Rectal smooth muscle tissue (tissue), 1 donor: ENCODE measurements around the gene FAR2.
"Not testable (repeated sequence)": the region's sequence is repeated elsewhere in the genome, so short reads cannot be mapped to it uniquely, and the experiment has no call there.

Source experiments
- H3K27ac ChIP-seq: one replicate; pipeline ENCODE4 v1.7.0; 2013; ENCODE audit warnings: low read depth, low read length, inconsistent platforms
- H3K27me3 ChIP-seq: one replicate; pipeline ENCODE4 v1.7.0; 2013; ENCODE audit warnings: low read length; ENCODE audit not compliant: control insufficient read depth, insufficient read depth
- H3K36me3 ChIP-seq: one replicate; pipeline ENCODE4 v1.7.0; 2013; ENCODE audit warnings: low read length; ENCODE audit not compliant: control insufficient read depth, insufficient read depth
- H3K4me1 ChIP-seq: one replicate; pipeline ENCODE4 v1.7.0; 2013; ENCODE audit warnings: low read length; ENCODE audit not compliant: control insufficient read depth, insufficient read depth
- H3K4me3 ChIP-seq: one replicate; pipeline ENCODE4 v1.7.0; 2013; ENCODE audit warnings: low read length
- H3K9ac ChIP-seq: one replicate; pipeline ENCODE4 v1.7.0; 2013; ENCODE audit warnings: low read length

Gene FAR2

GRCh38 chr12:29158115-29158763, 9.2 kb downstream of the FAR2 start:
- no peak overlapping the region for H3K9ac ChIP-seq
- H3K27ac ChIP-seq: no peak overlapping the region
- H3K4me3 ChIP-seq: no peak overlapping the region
- H3K4me1 ChIP-seq: no peaks in the 10 kb centered on the region
- no peaks in the 10 kb centered on the region for H3K27me3 ChIP-seq
- H3K36me3 ChIP-seq: no peaks in the 10 kb centered on the region

- no peaks in the 10 kb centered on the region for H3K36me3 ChIP-seq
- no peak overlapping the region for H3K4me3 ChIP-seq
- no peaks in the 10 kb centered on the region for H3K27me3 ChIP-seq
- no peak overlapping the region for H3K9ac ChIP-seq
- H3K27ac ChIP-seq: no peak overlapping the region
- peaks cover 11% of the 10 kb centered on the region for H3K4me1 ChIP-seq
These were observed 10.6 kb downstream of the FAR2 start for GRCh38 chr12:29159661-29160060.

GRCh38 chr12:29160230-29160629, 11.2 kb downstream of the FAR2 start:
- Histone ChIP-seq H3K9ac (no peak overlapping the region), H3K27ac (no peak overlapping the region), H3K4me1 (peaks cover 13% of the 10 kb centered on the region), H3K4me3 (no peak overlapping the region), H3K27me3 (no peaks in the 10 kb centered on the region), H3K36me3 (no peaks in the 10 kb centered on the region)

- H3K4me3 ChIP-seq: no peak overlapping the region
These were observed 14.1 kb downstream of the FAR2 start for GRCh38 chr12:29163146-29163545.

DNA sequence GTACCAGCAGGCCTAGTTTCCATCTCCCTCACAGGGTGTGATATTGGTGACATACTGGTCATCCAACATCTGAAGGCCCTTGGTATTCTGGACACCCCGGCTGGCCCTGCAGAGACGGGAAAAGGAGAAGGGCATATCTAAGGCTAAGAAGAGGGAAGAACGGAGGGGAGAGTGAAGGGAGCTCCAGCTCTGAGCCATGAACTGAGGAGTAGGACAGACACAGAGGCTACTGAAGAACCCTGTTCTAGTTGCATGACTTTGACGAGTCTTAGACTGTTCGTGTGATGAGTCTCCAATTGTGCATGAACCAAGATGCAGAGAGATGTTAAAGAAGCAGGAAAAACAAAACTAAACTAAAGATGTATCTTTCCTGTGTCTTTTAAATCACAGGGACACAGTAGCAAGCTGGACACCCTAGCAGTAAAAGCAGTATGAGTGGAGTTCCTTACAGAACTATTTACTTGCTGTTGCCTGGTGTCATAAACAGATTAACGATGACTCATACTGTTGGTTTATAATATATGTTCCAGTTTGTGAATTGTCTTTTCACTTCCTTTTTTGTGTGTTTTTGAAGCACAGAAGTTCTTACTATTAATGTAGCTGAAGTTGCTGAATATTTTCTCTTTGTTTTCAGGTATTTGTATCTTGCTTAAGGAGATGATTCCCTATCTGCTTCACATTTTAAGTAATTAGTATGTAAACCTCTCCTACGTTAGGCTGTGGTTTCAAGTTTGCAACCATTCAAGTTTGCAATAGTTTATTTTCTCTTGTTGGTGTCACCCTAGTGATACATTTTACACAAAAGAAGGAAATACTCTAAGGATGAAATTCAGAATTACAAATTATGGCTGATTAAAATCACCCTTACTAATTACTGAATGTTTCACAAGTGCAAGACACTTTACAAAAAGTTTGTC, 15.7 kb downstream of the FAR2 start:
- H3K9ac ChIP-seq: no peak overlapping the region
- peaks cover 19% of the 10 kb centered on the region for H3K4me1 ChIP-seq
- no peaks in the 10 kb centered on the region for H3K27me3 ChIP-seq
- peak overlapping the region; percentile 78 for H3K27ac ChIP-seq
- H3K36me3 ChIP-seq: no peaks in the 10 kb centered on the region
- H3K4me3 ChIP-seq: peak overlapping the region; percentile 54

More at GRCh38 chr12:29163146-29163545, 14.1 kb downstream of the FAR2 start:
- Histone ChIP-seq H3K4me1 (peaks cover 19% of the 10 kb centered on the region), H3K27ac (no peak overlapping the region), H3K27me3 (no peaks in the 10 kb centered on the region), H3K9ac (no peak overlapping the region), H3K36me3 (no peaks in the 10 kb centered on the region)

DNA sequence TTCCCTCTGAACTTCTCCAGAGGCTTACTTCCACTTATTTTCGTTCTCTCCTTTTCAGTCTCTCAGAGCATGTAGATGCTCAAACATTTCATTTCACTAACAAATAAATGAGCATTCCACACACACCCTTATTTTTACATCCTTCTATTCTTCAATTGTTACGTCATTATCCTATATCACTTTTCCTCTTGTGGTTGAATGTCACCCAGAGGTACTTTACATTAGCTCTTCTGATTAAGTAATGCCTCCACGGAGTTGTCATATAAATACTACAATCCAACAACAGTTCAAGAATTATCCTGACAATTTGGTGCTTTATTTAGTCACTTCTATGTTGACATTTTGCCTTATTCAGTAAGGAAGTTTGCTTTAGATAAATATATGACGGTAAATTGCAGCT, 18.4 kb downstream of the FAR2 start:
- H3K27ac ChIP-seq: no peak overlapping the region
- H3K27me3 ChIP-seq: no peaks in the 10 kb centered on the region
- no peaks in the 10 kb centered on the region for H3K36me3 ChIP-seq
- no peak overlapping the region for H3K9ac ChIP-seq
- peaks cover 19% of the 10 kb centered on the region for H3K4me1 ChIP-seq
- H3K4me3 ChIP-seq: no peak overlapping the region

GRCh38 chr12:29167988-29168387, 18.9 kb downstream of the FAR2 start:
- no peaks in the 10 kb centered on the region for H3K27me3 ChIP-seq
- peaks cover 19% of the 10 kb centered on the region for H3K4me1 ChIP-seq
- H3K27ac ChIP-seq: no peak overlapping the region
- no peaks in the 10 kb centered on the region for H3K36me3 ChIP-seq
- no peak overlapping the region for H3K4me3 ChIP-seq
- H3K9ac ChIP-seq: no peak overlapping the region

DNA sequence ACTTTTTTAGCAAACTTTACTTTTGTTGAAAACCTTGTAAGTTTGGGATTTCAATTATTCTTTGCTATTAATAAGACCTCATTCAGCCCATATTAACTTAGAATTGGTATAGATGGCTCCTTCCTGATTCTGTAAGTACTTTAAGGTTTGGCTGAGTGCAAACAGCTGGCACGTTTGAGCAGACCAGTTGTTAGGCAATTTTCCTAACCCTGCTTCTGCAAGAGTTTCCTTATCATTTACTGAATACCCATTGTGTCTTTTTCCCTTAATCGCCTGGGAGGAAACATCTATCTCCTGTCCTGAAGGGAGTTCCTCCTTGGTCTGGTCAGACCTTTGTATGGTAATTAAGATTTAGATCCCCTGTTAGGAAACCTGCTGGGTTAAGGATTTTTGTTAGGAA, 20.9 kb downstream of the FAR2 start:
- H3K4me1 ChIP-seq, H3K36me3 ChIP-seq: not testable (repeated sequence)

GRCh38 chr12:29170478-29171084, 21.5 kb downstream of the FAR2 start:
- not testable (repeated sequence) for H3K4me3 ChIP-seq, H3K27ac ChIP-seq, H3K4me1 ChIP-seq, H3K27me3 ChIP-seq, H3K9ac ChIP-seq, H3K36me3 ChIP-seq

More for the DNA sequence above, 20.9 kb downstream of the FAR2 start:
- H3K4me3 ChIP-seq, H3K9ac ChIP-seq, H3K27me3 ChIP-seq, H3K27ac ChIP-seq: not testable (repeated sequence)

- H3K27me3 ChIP-seq: no peaks in the 10 kb centered on the region
- no peak overlapping the region for H3K27ac ChIP-seq
- H3K36me3 ChIP-seq: no peaks in the 10 kb centered on the region
- peaks cover 2% of the 10 kb centered on the region for H3K4me1 ChIP-seq
- H3K4me3 ChIP-seq: no peak overlapping the region
- H3K9ac ChIP-seq: no peak overlapping the region
These were observed 22.6 kb downstream of the FAR2 start for GRCh38 chr12:29171421-29172258.

DNA sequence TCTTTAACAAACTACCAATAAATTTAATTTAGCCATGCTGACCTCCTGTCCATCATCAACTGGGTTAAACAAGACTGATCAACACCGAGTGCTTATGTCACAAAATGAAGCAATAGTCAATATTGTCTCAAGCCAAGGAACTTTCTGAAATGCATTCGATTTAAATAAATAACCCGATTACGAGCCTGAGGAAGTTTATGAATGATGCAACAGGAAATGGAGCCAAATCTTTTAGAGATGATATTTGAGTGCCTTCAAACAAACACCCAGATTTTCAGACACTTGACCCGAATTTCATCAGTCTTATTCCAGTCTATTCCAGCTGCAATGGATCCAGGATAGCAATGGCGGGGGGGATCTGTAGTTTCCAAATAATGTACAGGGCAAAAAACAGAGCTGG, 27.9 kb downstream of the FAR2 start:
- H3K4me3 ChIP-seq: no peak overlapping the region
- H3K9ac ChIP-seq: no peak overlapping the region
- no peaks in the 10 kb centered on the region for H3K4me1 ChIP-seq
- no peaks in the 10 kb centered on the region for H3K36me3 ChIP-seq
- no peaks in the 10 kb centered on the region for H3K27me3 ChIP-seq
- H3K27ac ChIP-seq: no peak overlapping the region

DNA sequence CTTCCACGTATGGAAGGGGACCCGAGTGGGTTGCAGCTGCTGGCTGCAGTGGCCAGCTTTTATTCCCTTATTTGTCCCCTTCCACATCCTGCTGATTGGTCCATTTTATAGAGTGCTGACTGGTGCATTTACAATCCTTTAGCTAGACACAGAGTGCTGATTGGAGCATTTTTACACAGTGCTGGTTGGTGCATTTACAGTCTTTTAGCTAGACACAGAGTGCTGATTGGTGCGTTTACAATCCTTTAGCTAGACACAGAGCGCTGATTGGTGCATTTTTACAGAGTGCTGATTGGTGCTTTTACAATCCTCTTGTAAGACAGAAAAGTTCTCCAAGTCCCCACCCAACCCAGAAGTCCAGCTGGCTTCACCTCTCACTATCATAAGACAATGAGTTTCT, 33.2 kb downstream of the FAR2 start:
- not testable (repeated sequence) for H3K9ac ChIP-seq, H3K4me3 ChIP-seq, H3K36me3 ChIP-seq, H3K4me1 ChIP-seq, H3K27ac ChIP-seq, H3K27me3 ChIP-seq
